ENCODE results near the gene GPR156. TPM values are rescaled to one million over a fixed set of nuclear protein-coding genes. Genes with fewer than 3 reads are reported as not detected.

GPR156 gene
- total and polyA plus RNA-seq, 2 donors from 2014 or later: 0.17 to 0.50 TPM

DNA sequence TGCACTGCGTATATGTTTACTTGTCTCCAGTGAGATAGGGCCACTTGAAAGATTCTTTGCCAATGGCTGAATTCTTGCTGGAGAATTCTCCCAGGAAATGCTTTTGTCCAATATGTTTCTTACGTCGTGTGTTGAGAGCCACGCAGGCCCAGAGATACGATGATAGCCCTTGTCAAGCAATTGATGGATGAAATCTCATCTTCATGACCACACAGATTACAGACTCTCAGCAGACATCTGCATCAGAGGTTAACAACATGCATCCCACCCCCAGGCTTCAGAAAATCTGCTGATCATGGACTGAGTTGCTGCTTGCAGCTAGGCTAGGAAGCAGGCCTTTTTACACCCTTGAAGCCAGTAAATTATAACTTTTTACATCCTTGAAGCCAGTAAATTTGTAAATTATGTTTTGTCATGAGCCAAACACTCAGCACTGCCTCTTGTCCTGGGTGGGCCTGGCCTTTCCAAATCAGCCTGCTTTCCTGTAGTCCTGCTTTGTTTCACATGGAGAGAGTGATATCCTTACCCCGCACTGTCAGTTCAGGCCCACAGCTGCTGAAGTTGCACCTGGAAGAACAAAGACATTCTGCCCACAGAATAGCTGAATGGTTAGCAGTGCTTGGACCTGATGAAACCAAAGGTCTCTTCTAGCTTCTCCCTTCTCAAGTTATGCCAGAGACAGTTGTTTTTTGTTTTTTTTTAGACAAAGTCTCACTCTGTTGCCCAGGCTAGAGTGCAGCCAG lies 84.4 kb downstream of the GPR156 start:
- Histone ChIP-seq H3K27me3 (ENCODE audit: control insufficient read depth, insufficient read depth, low read length) (no peaks in the 10 kb centered on the region), H3K9ac (ENCODE audit: low read length in 3 of 3) (no peak overlapping the region), H3K9me3 (ENCODE audit: control insufficient read depth in 2 of 3, insufficient read depth in 1 of 3, low read length in 3 of 3) (no peaks in the 10 kb centered on the region), H3K36me3 (ENCODE audit: control insufficient read depth in 2 of 3, insufficient read depth in 3 of 3, low read length in 3 of 3) (no peaks in the 10 kb centered on the region), H3K27ac (ENCODE audit: low read depth in 2 of 2, low read length in 2 of 2) (no peak overlapping the region), H3K4me3 (ENCODE audit: low read length in 3 of 3) (no peak overlapping the region), H3K4me1 (ENCODE audit: control insufficient read depth in 2 of 3, insufficient read depth in 2 of 3, low read depth in 1 of 3, low read length in 3 of 3) (peaks cover 0 to 8% (median 4%) of the 10 kb centered on the region in 3 donors)
- FAIRE-seq: no peak
- peak in 1 of 5 donors; percentile 16 for DNase-seq
- TF ChIP-seq, protein P1, sequence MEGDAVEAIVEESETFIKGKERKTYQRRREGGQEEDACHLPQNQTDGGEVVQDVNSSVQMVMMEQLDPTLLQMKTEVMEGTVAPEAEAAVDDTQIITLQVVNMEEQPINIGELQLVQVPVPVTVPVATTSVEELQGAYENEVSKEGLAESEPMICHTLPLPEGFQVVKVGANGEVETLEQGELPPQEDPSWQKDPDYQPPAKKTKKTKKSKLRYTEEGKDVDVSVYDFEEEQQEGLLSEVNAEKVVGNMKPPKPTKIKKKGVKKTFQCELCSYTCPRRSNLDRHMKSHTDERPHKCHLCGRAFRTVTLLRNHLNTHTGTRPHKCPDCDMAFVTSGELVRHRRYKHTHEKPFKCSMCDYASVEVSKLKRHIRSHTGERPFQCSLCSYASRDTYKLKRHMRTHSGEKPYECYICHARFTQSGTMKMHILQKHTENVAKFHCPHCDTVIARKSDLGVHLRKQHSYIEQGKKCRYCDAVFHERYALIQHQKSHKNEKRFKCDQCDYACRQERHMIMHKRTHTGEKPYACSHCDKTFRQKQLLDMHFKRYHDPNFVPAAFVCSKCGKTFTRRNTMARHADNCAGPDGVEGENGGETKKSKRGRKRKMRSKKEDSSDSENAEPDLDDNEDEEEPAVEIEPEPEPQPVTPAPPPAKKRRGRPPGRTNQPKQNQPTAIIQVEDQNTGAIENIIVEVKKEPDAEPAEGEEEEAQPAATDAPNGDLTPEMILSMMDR (IDR thresholded peaks at IDR 0.05; ENCODE audit: borderline replicate concordance, extremely low read depth, insufficient read depth): no peak
- intact Hi-C loops (cut with DNase I): no loop called here

DNA sequence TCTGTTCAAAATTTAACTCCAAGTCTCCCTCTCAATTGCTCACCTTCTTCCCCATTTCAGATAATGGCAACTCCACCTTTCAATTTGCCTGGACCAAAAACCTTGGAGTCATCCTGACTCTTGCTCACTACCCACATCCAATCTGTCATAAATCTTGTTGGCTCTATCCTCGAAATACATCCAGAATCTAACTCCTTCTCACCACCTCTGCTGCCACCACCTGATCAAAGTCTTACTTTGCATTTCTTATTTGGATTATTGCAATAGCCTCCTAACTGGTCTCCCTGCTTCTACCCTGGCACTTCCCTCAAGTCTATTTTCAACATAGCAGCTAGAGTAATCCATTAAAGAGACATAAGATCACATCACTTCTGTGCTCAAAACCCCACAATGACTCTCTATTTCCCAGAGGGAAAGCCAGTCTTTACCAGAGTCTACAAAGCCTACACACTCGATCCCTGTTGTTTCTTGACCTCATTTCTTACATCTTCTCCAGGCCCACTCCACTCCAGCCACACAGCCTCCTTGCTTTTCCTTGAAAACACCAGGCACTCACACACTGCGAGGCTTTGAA lies 86.6 kb downstream of the GPR156 start:
- Histone ChIP-seq H3K9ac (ENCODE audit: low read length in 3 of 3) (no peak overlapping the region), H3K27me3 (ENCODE audit: control insufficient read depth, insufficient read depth, low read length) (no peaks in the 10 kb centered on the region), H3K9me3 (ENCODE audit: control insufficient read depth in 2 of 3, insufficient read depth in 1 of 3, low read length in 3 of 3) (no peaks in the 10 kb centered on the region), H3K36me3 (ENCODE audit: control insufficient read depth in 2 of 3, insufficient read depth in 3 of 3, low read length in 3 of 3) (no peaks in the 10 kb centered on the region), H3K4me1 (ENCODE audit: control insufficient read depth in 2 of 3, insufficient read depth in 2 of 3, low read depth in 1 of 3, low read length in 3 of 3) (peaks cover 0 to 4% (median 0%) of the 10 kb centered on the region in 3 donors), H3K4me3 (ENCODE audit: low read length in 3 of 3) (no peak overlapping the region), H3K27ac (ENCODE audit: low read depth in 2 of 2, low read length in 2 of 2) (no peak overlapping the region)
- intact Hi-C loops (cut with DNase I): no loop called here
- DNase-seq (peak in 1 of 5 donors; percentile 28), FAIRE-seq (no peak)
- TF ChIP-seq, protein P1 (IDR thresholded peaks at IDR 0.05; ENCODE audit: borderline replicate concordance, extremely low read depth, insufficient read depth): peak; percentile 37

DNA sequence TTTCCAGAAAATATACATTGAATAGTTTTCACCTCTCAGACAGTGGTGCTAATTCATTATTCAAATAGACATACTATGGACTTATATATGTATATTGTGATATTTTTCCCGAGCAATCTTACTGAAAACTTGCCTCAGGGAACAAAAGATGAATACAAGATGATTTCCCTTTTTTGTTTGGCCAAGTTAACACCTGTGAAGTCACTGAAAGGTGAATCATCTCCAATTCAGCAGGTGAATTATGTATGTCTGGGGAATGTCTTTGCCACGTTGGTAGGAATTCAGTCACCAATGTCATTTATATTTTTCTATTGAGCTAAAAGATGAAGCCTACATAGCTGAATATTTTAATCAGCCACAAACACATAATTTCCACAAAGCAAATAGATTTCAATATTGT lies 88.2 kb downstream of the GPR156 start:
- no peaks in the 10 kb centered on the region for H3K9me3 ChIP-seq (ENCODE audit: control insufficient read depth in 2 of 3, insufficient read depth in 1 of 3, low read length in 3 of 3)
- H3K27me3 ChIP-seq (ENCODE audit: control insufficient read depth, insufficient read depth, low read length): no peaks in the 10 kb centered on the region
- DNase-seq (no peak), FAIRE-seq (no peak)
- TF ChIP-seq, protein P1 (IDR thresholded peaks at IDR 0.05; ENCODE audit: borderline replicate concordance, extremely low read depth, insufficient read depth): no peak
- H3K9ac ChIP-seq (ENCODE audit: low read length in 3 of 3): no peak overlapping the region
- intact Hi-C loops (cut with DNase I): no loop called here
- H3K4me3 ChIP-seq (ENCODE audit: low read length in 3 of 3): no peak overlapping the region
- H3K27ac ChIP-seq (ENCODE audit: low read depth in 2 of 2, low read length in 2 of 2): no peak overlapping the region
- H3K36me3 ChIP-seq (ENCODE audit: control insufficient read depth in 2 of 3, insufficient read depth in 3 of 3, low read length in 3 of 3): no peaks in the 10 kb centered on the region
- no peaks in the 10 kb centered on the region for H3K4me1 ChIP-seq (ENCODE audit: control insufficient read depth in 2 of 3, insufficient read depth in 2 of 3, low read depth in 1 of 3, low read length in 3 of 3)

Data from kidney (tissue), 14 donors.